ENCODE data around the gene NALF2.

The NALF2 gene

GRCh38 chrX:69507500-69507789, 3.3 kb downstream of the NALF2 start:
- Mint-ChIP-seq H3K4me3 (no peak overlapping the region), H3K36me3 (ENCODE audit: low read depth) (no peaks in the 10 kb centered on the region), H3K9me3 (no peaks in the 10 kb centered on the region), H3K27me3 (peaks cover 56% of the 10 kb centered on the region), H3K4me1 (ENCODE audit: low read depth) (peaks cover 3% of the 10 kb centered on the region), H3K27ac (no peak overlapping the region)
- DNase-seq, result no peak

DNA sequence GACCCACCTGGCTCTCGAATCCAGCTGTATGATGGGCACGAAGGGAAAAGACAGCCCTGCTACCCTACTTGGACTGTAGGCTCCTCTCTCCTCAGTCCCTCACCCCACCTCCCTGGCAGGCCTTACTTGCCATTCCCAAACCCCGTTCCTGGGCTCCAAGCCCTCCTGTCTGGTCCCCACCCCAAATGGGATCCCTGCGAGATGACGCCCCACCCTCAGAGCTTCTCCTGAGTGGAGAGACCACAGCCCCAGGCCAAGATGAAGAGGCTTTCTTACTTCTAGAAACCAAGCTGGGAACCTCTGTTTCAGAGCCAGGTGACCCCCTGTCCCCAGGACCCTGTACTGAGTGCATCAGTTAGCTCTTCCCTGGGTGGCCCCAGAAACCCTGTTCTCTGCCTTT, 4.5 kb downstream of the NALF2 start:
- no peak for DNase-seq
- Mint-ChIP-seq H3K27me3 (peaks cover 56% of the 10 kb centered on the region), H3K36me3 (ENCODE audit: low read depth) (no peaks in the 10 kb centered on the region), H3K9me3 (no peaks in the 10 kb centered on the region), H3K4me1 (ENCODE audit: low read depth) (peaks cover 3% of the 10 kb centered on the region), H3K27ac (no peak overlapping the region), H3K4me3 (no peak overlapping the region)

DNA sequence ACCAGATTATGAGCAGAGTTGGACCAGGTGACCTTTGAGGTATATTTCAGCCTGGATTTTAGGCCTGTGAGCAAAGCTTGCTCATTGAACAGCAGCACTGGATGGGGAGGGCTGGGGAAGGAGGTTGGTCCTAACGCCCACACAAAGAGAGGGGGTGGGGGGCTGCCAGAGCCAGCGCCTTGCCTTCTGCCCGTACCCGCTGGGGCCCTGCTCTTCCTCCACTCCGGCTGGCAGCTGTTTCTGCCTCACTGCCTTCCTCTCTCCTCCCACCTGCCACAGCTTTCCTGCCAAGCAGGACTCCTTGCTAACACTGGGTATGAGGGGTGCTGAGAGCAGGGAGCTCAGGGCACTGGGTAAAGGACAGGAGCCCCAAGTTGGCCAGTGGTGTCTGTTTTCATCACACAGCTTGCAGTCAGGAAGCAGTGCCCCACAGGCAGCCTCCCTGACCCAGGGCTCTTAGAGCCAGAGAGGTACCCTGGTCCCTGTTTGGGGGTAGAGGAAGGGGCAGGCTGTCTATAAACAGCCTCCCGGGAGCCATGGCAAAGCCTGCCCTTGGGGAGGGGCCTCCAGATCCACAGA, 6.1 kb downstream of the NALF2 start:
- Mint-ChIP-seq H3K36me3 (ENCODE audit: low read depth) (no peaks in the 10 kb centered on the region), H3K27ac (no peak overlapping the region), H3K4me3 (no peak overlapping the region), H3K4me1 (ENCODE audit: low read depth) (peaks cover 3% of the 10 kb centered on the region), H3K27me3 (peaks cover 58% of the 10 kb centered on the region), H3K9me3 (no peaks in the 10 kb centered on the region)
- DNase-seq, result no peak

DNA sequence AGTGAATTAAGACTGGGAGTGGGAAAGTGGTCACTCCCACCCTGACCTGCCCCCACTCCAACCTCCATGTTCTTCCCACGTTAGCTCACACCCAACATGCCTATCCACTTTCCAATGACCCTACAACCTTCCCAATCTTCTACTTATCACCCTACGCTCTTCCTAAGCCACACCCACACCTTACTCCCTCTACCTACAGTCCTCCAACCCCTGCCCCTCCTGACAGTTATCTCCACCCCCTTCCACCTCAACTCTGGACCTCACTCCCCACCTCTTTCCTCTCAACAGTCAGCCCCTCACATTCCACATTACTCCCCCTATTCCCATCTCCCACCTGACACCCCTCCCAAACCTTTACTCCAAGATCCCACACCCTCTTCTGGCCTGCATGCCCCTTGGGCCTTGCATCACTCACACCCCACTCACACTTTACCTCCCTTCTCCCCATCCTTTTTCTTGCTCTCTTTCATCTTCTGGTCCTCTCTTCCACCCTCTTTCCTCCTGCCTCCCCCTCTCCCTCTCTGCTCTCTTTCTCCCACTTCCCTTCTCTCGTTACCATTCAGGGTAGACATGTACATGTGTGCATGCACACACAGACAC, 6.9 kb downstream of the NALF2 start:
- Mint-ChIP-seq H3K27me3 (peaks cover 58% of the 10 kb centered on the region), H3K27ac (no peak overlapping the region), H3K4me1 (ENCODE audit: low read depth) (no peaks in the 10 kb centered on the region), H3K4me3 (no peak overlapping the region), H3K9me3 (no peaks in the 10 kb centered on the region), H3K36me3 (ENCODE audit: low read depth) (no peaks in the 10 kb centered on the region)
- DNase-seq, result no peak

- Mint-ChIP-seq H3K9me3 (no peaks in the 10 kb centered on the region), H3K4me1 (ENCODE audit: low read depth) (no peaks in the 10 kb centered on the region), H3K4me3 (no peak overlapping the region), H3K36me3 (ENCODE audit: low read depth) (no peaks in the 10 kb centered on the region), H3K27me3 (peaks cover 63% of the 10 kb centered on the region), H3K27ac (no peak overlapping the region)
- DNase-seq, result no peak
Measured at GRCh38 chrX:69522052-69522451, 17.9 kb downstream of the NALF2 start.

DNA sequence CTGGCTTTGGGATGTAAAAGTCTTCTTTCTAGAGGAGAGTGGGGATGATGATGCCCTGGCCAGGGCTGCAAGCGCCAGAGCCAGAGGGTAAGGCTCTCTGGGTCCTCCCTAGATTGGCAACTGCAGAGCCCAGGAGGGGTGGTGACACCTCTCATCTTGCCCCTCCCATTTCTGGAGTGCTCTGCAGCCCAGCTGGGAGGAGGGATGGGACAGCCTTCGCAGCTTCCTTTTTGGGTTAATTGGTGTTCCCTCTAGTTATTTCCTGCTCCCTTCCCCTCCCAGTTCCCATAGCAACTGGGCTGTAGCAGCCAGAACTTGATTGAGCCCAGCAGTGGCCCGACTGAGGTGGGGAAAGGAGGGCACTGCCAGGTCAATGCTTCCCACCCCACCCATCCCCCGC, 19.2 kb downstream of the NALF2 start:
- Mint-ChIP-seq H3K4me3 (no peak overlapping the region), H3K27me3 (peaks cover 70% of the 10 kb centered on the region), H3K4me1 (ENCODE audit: low read depth) (no peaks in the 10 kb centered on the region), H3K27ac (no peak overlapping the region), H3K9me3 (no peaks in the 10 kb centered on the region), H3K36me3 (ENCODE audit: low read depth) (no peaks in the 10 kb centered on the region)
- no peak for DNase-seq

- DNase-seq, result no peak
- H3K36me3 Mint-ChIP-seq (ENCODE audit: low read depth), result no peaks in the 10 kb centered on the region
- H3K4me1 Mint-ChIP-seq (ENCODE audit: low read depth), result no peaks in the 10 kb centered on the region
- H3K27me3 Mint-ChIP-seq, result peaks cover 74% of the 10 kb centered on the region
- no peaks in the 10 kb centered on the region for H3K9me3 Mint-ChIP-seq
- H3K27ac Mint-ChIP-seq, result no peak overlapping the region
- H3K4me3 Mint-ChIP-seq, result no peak overlapping the region
Measured at GRCh38 chrX:69524781-69525363, 20.7 kb downstream of the NALF2 start.

DNA sequence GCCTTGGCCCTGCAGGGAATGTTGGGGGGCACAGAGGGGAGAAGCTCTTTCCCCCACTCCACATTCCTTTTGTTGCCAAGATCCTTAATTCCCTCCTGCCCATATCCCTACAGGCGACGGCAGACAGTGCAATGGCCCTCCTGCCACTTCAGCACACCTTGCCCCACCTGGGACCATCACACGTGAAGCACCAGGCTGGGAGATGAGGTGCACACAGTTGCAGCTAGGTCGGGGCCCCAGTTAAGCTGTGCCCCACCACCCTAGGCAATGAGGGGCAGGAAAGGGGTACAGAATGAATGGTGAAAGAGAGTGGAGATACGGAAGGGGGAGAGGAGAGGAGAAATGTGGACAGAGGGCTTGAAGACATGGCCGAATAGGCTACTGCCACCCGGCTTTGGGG, 26.2 kb downstream of the NALF2 start:
- Mint-ChIP-seq H3K4me1 (ENCODE audit: low read depth) (no peaks in the 10 kb centered on the region), H3K27me3 (peaks cover 55% of the 10 kb centered on the region), H3K27ac (no peak overlapping the region)

GRCh38 chrX:69531031-69531755, 27.1 kb downstream of the NALF2 start:
- DNase-seq, result no peak
- Mint-ChIP-seq H3K27me3 (peaks cover 49% of the 10 kb centered on the region), H3K4me3 (no peak overlapping the region), H3K4me1 (ENCODE audit: low read depth) (no peaks in the 10 kb centered on the region), H3K36me3 (ENCODE audit: low read depth) (no peaks in the 10 kb centered on the region), H3K9me3 (no peaks in the 10 kb centered on the region), H3K27ac (no peak overlapping the region)

More for the DNA sequence above, 26.2 kb downstream of the NALF2 start:
- no peaks in the 10 kb centered on the region for H3K36me3 Mint-ChIP-seq (ENCODE audit: low read depth)
- H3K9me3 Mint-ChIP-seq, result no peaks in the 10 kb centered on the region
- H3K4me3 Mint-ChIP-seq, result no peak overlapping the region
- no peak for DNase-seq

DNA sequence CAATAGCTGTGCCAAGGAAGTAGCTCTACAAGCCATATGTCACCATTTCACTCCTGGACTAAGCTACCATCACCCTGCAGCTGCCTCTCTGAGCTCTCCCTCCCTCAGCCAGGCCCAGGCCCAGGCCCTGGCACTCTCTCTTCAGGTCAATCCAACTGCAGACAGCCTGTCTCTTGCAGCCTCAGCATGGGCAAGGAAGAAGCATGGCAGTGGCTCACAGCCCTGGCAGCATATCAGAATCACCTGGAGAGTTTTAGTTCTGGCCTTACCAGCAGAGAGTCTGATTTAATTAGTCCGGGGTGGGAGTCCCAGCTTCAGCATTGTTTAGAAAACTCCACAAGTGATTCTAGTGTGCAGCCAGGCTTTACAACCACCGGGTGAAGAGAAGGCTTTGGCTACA, 31.5 kb downstream of the NALF2 start:
- DNase-seq, result no peak

DNA sequence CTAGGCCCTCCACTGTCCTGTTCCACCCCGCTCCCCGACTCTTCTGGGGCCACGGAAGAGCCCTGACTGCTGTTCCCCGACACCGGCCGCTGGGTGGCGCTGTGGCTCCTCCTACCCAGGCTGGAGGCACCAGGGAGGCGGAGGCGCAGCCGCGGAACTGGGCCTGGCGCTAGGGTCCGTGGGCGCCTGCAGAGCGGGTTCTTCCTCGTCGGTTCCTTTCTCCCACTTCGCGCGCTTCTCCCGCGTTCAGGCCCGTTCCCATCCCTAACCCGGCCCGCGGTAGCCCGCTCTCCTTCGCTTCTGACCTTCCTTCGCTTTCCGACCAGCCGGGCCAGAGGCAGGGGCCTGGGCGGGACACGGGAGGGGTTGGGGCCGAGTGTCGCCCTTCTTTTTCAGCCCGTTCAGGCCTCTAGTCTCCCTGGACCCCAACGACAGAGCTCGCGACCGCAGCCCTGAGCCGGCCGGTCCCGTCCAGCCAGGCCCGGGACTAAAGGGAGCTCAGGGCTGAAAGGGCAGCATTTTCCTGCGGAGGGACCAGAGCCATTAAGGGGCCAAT, 34.3 kb downstream of the NALF2 start:
- H3K36me3 Mint-ChIP-seq (ENCODE audit: low read depth), result no peaks in the 10 kb centered on the region
- H3K4me3 Mint-ChIP-seq, result peak overlapping the region; percentile 28
- no peak overlapping the region for H3K27ac Mint-ChIP-seq
- H3K27me3 Mint-ChIP-seq, result peaks cover 40% of the 10 kb centered on the region
- no peaks in the 10 kb centered on the region for H3K9me3 Mint-ChIP-seq
- H3K4me1 Mint-ChIP-seq (ENCODE audit: low read depth), result peaks cover 8% of the 10 kb centered on the region
- peak; percentile 79 for DNase-seq

More for the DNA sequence above, 31.5 kb downstream of the NALF2 start:
- Mint-ChIP-seq H3K27ac (no peak overlapping the region), H3K36me3 (ENCODE audit: low read depth) (no peaks in the 10 kb centered on the region), H3K4me3 (no peak overlapping the region), H3K27me3 (peaks cover 46% of the 10 kb centered on the region), H3K4me1 (ENCODE audit: low read depth) (peaks cover 8% of the 10 kb centered on the region), H3K9me3 (no peaks in the 10 kb centered on the region)

DNA sequence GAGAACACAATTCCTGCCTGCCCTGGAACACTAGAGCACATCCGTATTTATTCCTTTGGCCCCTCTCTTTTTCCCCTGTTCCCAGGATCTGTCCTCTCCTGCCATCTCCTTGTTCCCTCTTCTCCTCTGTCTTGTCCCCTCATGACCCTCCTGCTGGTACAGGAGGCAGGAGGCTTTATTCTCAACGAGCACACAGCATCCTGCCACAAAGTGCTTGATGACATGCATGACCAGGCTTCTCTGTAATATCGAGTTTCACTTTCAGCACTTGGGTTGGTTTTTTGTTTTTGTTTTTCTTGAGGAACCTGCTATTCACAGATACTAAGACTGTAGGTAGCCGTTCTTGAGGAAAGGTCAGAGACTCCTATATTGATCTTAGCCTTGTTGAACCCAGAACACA, 35.3 kb downstream of the NALF2 start:
- Mint-ChIP-seq H3K27me3 (peaks cover 43% of the 10 kb centered on the region), H3K36me3 (ENCODE audit: low read depth) (no peaks in the 10 kb centered on the region), H3K4me3 (no peak overlapping the region), H3K27ac (no peak overlapping the region), H3K4me1 (ENCODE audit: low read depth) (peaks cover 8% of the 10 kb centered on the region), H3K9me3 (no peaks in the 10 kb centered on the region)
- no peak for DNase-seq

DNA sequence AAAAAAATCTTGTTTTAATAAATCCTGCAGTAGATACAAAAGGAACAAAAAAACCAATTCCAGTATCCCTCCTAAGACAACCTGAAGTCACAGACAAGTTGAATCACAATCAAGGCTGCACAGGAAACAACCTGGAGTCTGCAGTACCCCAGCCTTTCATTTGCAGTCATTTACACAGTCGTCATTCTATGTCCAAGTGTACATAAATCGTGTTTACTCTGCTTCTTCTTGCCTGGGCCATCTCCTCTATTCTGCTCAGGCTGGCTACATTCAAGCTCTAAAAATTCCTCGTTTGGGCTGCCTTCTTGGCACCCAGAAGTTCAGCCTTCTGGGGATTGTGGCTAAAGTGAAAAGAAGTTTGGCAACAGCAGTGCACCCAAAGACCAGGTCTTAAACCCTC, 37.8 kb downstream of the NALF2 start:
- no peaks in the 10 kb centered on the region for H3K9me3 Mint-ChIP-seq

DNA sequence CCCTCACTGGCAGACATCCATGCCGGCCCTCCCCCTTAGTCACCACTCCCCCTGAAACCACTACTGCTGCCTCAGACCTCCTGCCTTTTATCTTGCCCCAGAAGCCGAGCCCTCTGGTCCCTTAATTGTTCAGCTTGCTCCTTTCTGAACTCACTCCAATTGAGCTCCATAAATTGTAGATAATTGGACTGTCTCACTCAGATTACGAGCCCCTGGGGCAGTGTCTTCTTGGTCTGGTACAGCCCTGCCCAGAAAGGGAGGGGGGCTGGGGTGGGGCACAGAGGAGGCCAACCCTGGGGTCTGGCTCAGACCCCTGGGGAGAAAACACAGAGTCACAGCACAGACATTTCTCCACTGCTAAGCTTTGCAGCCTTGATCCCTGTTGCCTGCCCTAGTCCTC, 39.4 kb downstream of the NALF2 start:
- Mint-ChIP-seq H3K4me3 (no peak overlapping the region), H3K9me3 (no peaks in the 10 kb centered on the region), H3K27me3 (peaks cover 42% of the 10 kb centered on the region), H3K27ac (no peak overlapping the region), H3K36me3 (ENCODE audit: low read depth) (no peaks in the 10 kb centered on the region), H3K4me1 (ENCODE audit: low read depth) (peaks cover 8% of the 10 kb centered on the region)
- DNase-seq, result no peak

More for the DNA sequence above, 37.8 kb downstream of the NALF2 start:
- H3K4me3 Mint-ChIP-seq, result no peak overlapping the region
- no peak for DNase-seq
- H3K27ac Mint-ChIP-seq, result no peak overlapping the region
- no peaks in the 10 kb centered on the region for H3K36me3 Mint-ChIP-seq (ENCODE audit: low read depth)
- peaks cover 8% of the 10 kb centered on the region for H3K4me1 Mint-ChIP-seq (ENCODE audit: low read depth)
- H3K27me3 Mint-ChIP-seq, result peaks cover 47% of the 10 kb centered on the region

GRCh38 chrX:69546417-69546816, 42.3 kb downstream of the NALF2 start:
- Mint-ChIP-seq H3K4me1 (ENCODE audit: low read depth) (no peaks in the 10 kb centered on the region), H3K27me3 (peaks cover 32% of the 10 kb centered on the region), H3K36me3 (ENCODE audit: low read depth) (no peaks in the 10 kb centered on the region), H3K27ac (no peak overlapping the region), H3K9me3 (no peaks in the 10 kb centered on the region), H3K4me3 (no peak overlapping the region)
- no peak for DNase-seq

Data from activated T-cell treated with anti-CD3 and anti-CD28 coated beads, Interleukin-2, amount 50 U/mL, for 24 hours (primary cell).